GM18511 (cell line): ENCODE results near the gene VWDE.
A peak's percentile ranks its signal among the peaks of the same experiment; 100 is the strongest.

Experiments used
- ATAC-seq: cut with Tn5 transposase; IDR thresholded peaks from one replicate; pipeline ENCODE4 v1.9.1; 2021; ENCODE audit warnings: mild to moderate bottlenecking, moderate library complexity; ENCODE audit not compliant: unreplicated experiment

VWDE gene

DNA sequence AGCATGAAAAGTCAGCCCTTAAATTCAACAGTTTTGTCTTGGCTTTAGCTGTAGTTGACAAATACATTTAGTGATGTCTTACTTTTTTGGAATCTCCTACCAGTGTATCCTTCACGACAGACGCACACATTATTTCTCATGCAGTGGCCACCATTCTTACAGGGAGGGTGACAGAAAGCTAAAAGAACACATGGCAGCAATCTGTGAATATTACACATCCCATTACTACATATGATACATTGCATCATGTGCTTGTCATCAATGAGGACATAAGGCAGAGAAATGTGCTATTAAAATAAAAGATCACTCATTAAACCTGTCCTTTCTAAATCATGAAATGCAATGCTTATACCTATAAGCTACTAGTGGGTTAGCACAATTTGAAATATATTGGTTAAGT, 66.6 kb downstream of the VWDE start:
- ATAC-seq: no peak

DNA sequence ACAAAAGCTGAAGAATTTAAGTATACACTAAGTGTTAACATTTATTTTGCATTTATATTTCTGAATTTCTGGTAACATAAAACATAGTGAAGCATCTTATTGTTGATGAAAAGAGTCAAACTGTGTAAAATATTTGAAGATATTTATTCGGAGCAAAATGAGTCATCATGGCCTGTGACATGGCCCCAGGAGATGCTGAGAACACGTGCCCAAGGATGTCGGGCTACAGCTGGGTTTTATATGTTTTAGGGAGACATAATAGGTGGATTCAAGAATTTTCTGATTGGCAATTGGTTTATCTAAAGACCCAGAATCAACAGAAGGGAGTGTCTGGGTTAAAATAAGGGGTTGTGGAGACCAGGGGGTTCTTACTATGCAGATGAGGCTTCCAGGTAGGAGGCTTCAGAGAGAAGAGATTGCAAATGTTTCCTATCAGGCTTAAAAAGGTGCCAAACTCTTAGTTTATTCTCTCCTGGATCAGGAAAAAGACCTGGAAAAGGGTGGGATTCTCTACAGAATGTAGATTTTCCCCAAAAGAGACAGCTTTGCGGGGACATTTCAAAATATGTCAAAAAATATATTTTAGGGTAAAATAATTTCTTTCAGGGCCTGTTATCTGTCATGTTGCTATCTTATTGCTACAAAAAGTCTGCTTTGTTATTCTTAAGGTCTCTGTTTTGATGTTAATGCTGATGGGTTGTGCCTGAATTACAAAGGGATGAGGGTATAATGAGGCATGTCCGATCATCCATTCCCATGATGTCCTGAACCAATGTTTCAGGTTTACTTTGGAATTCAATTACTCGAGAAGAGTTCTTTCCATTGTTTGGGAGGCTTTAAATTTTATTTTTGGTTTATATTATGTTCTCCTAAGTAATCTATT, 74.5 kb downstream of the VWDE start:
- ATAC-seq: no peak

DNA sequence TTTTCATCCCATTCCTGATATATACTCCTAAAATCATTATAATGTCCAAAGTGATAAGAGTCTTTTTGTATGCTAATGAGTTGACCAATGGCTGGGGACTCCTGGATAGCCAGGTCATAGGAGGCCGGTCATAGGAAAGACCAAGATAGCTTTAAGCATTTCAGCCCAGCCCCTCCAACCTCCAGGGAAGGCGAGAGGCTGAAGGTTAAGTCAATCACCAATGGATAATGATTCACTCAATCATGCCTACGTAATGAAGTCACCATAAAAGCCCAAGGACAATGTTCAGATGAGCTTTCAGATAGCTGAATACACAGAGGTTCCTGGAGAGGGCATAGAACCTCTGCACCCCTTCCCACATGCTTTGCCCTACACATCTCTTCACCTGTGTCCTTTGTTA, 75.7 kb downstream of the VWDE start:
- no peak for ATAC-seq

DNA sequence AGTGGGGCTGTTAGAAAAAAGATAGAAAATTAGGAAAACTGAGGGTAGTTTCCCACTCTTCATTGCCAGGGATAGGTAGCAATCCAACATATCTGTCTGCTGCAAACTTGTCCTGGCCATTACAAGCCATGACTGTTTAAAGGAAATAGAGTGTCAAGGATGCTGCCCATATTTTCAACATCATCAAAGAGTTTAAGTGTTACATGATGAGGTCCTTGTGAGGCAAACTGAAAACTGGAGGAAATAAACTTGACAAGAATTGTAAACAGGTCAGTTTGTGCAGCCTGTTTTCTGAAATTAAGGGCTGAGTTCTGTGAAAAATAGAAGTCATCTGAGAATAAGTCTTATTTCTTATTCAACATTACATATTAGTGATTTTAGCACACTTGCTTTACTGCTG, 78.0 kb downstream of the VWDE start:
- ATAC-seq: no peak

DNA sequence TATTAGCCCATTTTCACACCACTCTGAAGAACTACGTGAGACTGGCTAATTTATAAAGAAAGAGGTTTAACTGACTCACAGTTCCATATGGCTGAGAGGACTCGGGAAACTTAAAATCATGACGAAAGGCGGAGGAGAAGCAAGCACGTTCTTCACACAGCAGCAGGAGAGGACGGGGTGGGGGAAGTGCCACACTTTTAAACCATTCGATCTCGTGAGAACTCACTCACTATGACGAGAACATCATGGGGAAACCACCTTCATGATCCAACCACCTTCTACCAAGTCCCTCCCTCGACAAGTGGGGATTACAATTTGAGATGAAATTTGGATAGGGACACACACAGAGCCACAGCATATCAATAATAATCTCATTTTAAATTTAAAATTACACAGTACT, 80.2 kb downstream of the VWDE start:
- ATAC-seq: peak; percentile 12

DNA sequence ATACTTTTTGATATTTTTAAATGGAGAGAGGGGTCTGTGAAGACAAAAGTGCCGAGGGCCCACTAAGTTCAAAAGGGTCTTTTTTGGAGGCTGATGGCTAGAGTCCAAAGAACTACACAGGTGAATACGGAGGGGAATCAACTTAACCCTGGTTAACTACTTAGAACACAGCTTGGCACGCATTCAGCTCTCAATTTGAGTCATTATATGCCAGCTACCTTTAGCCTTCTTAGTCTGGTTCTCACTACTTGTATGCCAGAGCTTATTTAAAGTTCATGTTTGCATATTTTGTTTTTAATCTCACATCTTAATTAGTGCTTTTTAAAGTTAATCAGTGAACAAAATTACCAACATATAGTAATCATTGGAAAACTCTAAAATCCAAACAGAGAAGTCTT, 80.8 kb downstream of the VWDE start:
- peak; percentile 96 for ATAC-seq

DNA sequence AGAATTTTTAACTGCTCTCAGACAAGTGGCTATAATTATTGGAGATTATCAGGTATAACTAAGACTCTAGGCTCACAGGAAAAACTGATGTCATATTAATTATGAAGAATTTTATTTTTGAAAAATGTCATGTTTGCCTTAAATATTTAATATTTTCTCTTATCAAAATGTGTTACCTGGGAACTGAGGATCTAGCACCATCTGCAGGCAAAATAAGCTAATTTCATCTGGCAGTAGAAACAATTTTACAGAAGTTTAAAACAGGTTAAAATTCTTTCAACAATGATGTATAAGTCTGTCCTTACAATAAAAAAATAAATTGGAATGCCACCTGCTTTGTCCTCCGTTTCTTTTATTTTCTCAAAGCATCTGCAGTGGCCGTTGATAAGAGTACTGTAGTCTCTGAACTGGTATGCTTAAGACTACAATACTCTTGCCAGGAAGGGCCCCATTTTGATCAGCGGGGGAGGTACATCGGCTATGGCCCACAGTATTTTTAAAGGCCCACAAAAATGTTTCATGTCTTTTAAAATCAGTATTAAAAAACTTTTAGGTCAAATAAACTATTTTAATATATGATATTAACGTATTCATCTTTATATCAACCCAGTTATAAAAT, 81.3 kb downstream of the VWDE start:
- ATAC-seq: peak; percentile 44

DNA sequence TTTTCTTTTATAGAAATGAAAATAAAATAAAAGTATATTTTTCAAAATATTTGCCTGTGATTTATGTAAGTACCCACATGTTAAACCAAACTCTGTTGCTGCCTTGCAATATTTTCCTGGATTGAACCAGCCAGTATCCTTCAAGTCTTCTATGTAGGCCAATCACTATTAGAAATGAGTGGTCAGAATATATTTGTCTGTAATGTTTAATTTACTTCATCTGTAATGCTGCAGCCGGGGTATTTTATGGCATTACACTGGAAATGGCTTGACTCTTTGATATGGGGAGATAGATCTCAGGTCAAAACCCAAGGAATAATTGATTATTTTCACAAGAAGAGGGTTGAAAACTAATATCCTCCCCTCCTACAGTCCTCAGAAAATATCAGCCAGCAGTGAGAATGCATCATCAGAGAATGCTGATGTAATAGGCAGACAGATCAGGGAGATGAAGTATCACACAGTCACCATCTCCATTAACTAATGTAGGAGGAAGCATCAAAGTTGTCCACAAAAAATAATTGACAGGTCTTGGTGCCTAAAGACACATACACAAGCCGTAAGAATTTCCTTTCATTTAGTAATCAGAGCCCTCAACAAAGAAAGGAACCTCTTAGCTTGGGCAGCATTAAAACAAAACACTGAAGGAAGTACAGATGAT, 82.5 kb downstream of the VWDE start:
- no peak for ATAC-seq

DNA sequence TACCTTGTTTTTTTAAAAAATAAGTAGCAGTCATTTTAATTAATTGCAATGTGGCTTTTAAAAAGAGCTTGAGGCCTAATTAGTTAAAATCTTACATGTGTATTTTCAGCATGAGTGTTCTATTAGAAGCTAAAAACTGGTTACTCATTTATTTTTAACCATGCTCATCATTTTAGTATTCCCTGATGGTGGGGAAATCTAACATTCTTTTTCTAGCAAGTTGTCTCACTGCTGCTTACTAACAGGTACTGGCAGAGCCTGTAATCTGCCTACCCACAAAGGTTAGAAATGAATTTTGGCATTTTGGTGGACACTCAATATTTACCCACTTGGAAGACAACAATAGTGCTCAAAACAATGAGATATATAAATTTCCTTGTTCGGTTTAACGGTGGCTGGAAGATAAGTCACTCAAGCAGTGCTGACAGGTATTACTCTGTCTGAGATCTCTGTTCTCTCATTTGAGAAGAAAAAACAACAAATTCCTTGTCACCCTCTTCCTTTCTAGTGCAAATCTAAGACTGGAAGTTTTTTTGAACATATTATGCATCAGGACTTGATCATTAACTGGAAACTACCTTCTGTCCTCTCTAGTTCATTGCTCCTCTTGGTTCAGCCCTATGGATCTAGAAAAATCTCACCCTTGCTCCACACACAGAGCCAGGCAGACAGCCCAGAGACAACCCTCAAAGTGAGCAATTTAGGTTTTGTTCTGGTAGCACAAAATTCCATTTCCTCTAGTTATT, 83.3 kb downstream of the VWDE start:
- ATAC-seq: no peak

DNA sequence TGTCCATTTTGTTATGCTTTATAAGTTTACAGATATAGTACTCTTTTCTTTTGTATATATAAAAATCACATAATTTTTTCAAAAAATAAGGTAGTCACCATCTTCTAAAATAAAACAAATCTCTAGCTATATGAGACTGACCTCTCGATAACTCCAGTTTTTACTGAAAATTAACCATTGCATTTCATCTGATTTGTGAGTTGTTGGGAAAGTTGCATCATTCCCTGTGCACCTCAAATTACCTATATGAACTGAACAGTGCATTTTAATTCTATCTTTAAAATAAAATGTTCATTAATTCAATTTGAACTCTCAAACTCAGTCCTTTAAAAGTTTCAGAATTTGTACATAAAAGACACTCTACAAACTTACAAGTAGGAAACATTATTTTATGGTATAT, 86.0 kb downstream of the VWDE start:
- ATAC-seq: no peak

DNA sequence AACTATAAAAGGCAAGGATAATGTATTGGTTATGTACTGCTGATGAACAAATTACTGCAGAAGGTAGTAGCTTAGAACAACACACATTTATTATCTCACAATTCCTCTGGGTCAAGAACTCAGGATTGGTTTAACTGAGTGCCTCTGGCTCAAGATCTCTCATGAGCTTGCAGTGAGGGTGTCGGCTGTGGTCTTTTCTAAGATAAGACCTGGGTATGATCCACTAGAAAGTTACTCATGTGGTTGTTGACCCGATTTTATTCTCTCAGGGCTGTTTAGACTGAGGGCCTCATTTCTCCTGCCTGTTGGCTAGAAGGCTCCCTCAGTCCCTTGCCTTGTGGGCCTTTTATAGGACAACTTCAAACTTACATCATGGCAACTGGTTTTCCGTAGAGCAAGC, 86.7 kb downstream of the VWDE start:
- ATAC-seq: no peak

DNA sequence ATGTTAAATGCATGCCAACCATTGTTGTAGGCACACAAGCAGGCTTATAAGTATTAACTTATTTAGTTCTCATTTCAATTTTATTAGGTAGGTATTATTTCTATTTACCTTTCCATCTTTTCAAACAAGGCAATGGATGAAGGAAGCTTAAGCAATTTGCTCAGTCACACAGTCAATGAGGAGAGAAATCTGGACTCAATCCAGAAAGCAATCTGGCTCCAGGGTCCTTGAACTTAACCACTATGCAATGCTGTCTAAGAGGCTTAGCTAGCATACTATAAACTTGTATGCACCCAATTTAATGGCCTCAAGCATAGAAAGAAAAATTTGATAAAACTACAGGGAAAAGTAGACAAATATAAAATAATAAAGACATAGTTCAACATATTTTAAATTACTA, 88.6 kb downstream of the VWDE start:
- no peak for ATAC-seq

DNA sequence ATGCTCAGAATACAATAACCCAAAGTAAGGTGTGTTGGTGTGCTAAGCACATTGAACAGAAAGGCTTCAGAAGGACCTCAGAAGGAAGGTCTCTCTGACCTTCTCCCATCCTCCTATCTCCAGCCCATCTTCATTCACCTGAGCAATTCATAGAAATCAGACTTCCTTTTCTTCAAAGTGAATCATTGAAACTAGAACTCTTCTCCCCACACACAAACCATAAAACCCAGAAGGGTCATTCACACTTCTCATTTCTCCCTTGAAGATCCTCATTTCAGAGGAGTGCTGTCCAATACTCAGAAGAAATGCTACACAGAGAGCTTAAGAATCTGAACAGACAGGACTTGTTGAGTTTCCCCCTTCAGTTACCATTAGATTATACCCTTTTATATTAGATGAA, 89.5 kb downstream of the VWDE start:
- ATAC-seq: peak; percentile 84

DNA sequence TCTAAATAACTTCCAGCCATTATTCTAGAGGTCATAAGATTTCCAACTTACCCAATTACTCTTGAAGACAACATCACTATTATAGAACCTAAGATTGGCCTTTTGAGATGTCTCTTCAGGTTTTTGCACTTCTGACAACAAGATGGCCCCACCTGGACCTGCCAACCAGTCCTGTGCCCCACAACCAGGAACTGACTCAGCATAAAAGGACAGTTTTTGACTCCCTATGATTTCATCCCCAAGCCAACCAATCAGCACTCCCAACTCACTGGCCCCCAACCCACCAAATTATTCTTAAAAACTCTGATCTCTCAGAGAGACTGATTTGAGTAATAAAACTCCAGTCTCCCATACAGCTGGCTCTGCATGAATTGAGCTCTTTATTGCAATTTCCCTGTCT, 98.2 kb downstream of the VWDE start:
- no peak for ATAC-seq

DNA sequence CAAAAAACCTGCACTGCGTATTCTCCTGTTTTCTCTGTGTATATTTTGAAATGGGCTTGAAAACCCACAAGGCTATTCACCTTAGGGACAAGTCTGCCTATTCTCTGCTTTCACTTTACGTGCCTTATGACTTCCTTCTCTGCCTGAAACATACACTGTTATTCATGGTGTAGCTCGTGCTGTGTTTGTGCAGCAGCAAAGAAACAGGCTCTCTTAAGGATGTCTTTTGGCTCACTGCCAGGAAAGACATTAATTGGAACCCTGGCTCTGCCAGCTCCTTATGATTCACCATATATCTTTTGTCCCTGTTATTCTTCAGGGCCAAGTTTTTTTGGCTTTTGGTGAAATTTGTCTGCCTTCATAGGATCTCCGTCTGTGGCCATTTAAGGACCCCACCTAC, 100.2 kb downstream of the VWDE start:
- no peak for ATAC-seq

DNA sequence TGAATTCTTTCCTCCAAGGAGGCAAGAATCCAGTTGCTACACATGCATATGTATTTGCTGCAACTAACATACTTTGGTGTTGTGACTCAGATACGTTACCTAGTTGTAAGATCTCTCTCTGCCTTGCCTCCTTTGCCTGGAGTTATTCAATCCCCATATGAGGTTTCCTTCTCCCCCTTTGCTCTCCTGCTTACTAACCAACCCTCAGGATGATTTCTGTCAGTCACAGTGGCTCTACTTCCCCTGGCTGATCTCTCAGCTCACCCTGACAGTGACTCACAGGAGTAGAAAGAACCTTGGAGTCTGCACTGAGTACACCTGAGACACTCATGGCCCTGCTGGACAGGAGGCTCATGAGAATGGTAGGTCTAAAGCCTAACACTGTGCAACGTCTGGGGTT, 100.6 kb downstream of the VWDE start:
- no peak for ATAC-seq

DNA sequence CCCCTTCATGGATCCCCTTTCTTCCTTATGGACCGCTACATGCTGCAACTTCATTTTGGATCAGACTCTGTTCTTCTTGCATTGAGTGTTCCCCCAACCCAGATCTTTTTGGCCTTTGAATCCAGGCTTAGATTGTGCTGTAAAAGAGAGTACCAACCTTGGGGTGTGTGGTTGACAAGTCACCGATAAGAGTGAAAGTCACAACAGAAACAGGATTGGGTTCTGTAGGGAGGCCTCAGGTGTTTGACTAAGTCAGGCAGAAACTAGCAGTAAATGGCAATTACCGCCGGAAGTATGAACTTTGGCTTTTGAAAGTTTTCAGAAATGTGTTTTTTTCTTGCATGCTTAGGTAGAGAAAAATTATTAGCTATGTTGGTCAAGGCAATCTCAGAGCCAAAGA, 103.2 kb downstream of the VWDE start:
- ATAC-seq: no peak

DNA sequence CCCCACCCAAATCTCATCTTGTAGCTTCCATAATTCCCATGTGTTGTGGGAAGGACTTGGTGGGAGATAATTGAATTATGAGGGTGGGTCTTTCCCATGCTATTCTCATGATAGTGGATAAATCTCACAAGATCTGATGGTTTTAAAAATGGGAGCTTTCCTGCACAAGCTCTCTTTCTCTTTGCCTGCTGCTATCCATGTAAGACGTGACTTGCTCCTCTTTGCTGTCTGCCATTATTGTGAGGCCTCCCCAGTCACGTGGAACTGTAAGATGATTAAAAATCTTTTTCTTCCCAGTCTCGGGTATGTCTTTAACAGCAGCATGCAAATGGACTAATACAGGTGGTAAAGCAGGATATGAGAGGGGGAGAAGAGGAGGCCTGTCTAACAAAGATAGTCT, 104.3 kb downstream of the VWDE start:
- no peak for ATAC-seq

DNA sequence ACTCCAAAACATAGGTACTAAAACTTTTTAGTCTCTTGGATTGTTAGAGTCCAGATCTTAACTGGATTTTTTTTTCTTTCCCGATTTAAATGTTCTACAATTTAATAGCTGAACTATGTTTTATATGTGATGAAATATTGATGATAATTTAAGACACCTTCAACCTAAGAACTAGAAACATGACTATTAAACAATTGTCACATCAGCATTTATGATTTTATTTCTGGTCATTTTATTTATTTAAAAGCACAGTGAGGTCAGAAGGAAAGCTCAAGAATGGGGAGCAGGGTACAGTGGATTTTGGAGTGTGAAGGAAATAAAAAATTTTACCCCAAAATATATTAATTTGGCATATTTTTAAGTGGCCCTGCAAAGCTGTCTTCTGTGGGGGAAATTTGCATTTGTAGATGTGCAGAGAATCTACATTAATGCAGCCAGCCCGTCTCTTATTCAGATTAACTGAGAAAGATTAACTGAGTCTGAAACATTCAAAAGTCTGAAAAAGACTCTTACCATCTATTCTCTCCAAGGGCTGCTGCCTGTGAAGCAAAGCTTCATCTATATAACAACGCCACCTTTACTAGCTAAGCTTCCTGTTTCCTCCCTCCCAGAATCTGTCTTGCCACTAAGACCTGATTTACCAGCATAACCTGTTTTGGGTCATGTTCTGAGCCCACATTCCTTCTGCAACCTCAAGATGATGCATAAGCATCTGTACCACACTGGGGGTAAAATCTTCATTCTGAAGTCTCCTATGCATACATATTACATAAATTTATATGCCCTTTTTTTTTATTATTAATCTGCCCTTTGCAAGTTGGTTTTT, 106.2 kb downstream of the VWDE start:
- no peak for ATAC-seq

DNA sequence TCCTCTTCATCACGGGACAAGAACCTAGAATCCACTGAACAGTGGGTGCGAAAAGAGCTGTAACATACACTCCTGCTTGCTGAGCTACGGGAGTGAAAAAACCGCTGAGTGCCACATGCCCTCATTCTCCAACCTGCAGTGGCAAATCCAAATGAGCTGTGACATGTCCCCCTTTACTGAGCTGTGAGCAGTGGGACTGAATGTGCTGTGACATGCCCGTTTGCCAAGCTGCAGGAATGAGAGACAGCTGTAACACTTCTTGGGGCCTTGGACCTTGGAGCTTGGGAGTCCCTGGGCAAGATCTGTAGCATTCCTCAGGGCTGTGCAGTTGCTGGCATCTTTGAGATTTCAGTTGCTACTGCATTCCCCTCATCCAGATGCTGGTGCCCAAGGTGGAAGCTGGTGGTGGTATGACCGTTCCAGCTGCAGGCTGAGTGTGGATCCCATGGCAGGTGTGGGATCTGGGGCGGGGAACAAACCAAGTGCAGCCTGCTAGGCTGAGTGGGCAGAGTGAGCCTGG, 107.6 kb downstream of the VWDE start:
- ATAC-seq: no peak
